Tibial nerve (tissue), 3 donors: ENCODE results near the gene PAN3.

Source experiments
- CTCF ChIP-seq, 5 experiments: fragments of 200-600 bp in 3 of 5; fragments of 450-650 bp in 2 of 5; sonication (generic) in 3 of 5; IDR thresholded peaks; one replicate each; pipeline ENCODE4 v1.5.1; 2016 to 2019; ENCODE audit warnings: antibody characterized with exemption in 5 of 5, mild to moderate bottlenecking in 3 of 5, moderate library complexity in 2 of 5
- POLR2A ChIP-seq, 2 donors: fragments of 450-650 bp; IDR thresholded peaks; one replicate each; pipeline ENCODE4 v1.6.1; 2017; ENCODE audit warnings: antibody characterized with exemption in 2 of 2, mild to moderate bottlenecking in 2 of 2, moderate library complexity in 2 of 2

GRCh38 chr13:28140433-28141125, 2.2 kb downstream of the PAN3 start:
- TF ChIP-seq CTCF (IDR thresholded peaks at IDR 0.05) (no peak), POLR2A (IDR thresholded peaks at IDR 0.05) (no peak)
